RWPE1 (cell line): ENCODE data around the gene TNS4.
A peak's percentile ranks its signal among the peaks of the same experiment; 100 is the strongest.

Experiments used
- CTCF ChIA-PET: fragments of 350-600 bp; sonication (Branson Sonifier 250); formaldehyde crosslinking; extraction: SDS; loops from one replicate; lab custom pipeline; 2021; lab: Yijun Ruan, JAX
- POLR2A ChIA-PET: fragments of 400-600 bp; formaldehyde crosslinking; extraction: SDS; loops from one replicate; lab custom pipeline; 2020; ENCODE audit warnings: antibody characterized with exemption; ENCODE audit not compliant: low non-redundant PET; lab: Yijun Ruan, JAX
- DNase-seq: peaks from one replicate; pipeline ENCODE4 v3.0.0; 2012; ENCODE audit warnings: low spot score
- H3K27ac ChIP-seq: fragments of 450-650 bp; 2 replicates; pipeline ENCODE4 v1.5.1; 2017
- CTCF ChIP-seq: fragments of 450-650 bp; conservative IDR thresholded peaks from 2 replicates; pipeline ENCODE4 v1.5.1; 2017; ENCODE audit warnings: low read depth, mild to moderate bottlenecking

Gene TNS4

GRCh38 chr17:40440166-40440565, 61.3 kb downstream of the TNS4 start:
- no peak for DNase-seq
- H3K27ac ChIP-seq = no peak overlapping the region
- no peak for TF ChIP-seq CTCF
- CTCF ChIA-PET = interaction anchor here (0.7 kb wide), 1 partner anchor 56 kb away, joined by 3 read pairs; no protein-coding TSS in a partner anchor
- POLR2A ChIA-PET = no interaction called here

GRCh38 chr17:40437095-40437732, 64.2 kb downstream of the TNS4 start:
- ChIA-PET CTCF (interaction anchor here (0.5 to 0.7 kb wide), 3 partner anchors 12 to 123 kb away, joined by 3 to 6 read pairs (median 3); no protein-coding TSS in a partner anchor), POLR2A (no interaction called here)
- no peak for DNase-seq
- no peak overlapping the region for H3K27ac ChIP-seq
- no peak for TF ChIP-seq CTCF

GRCh38 chr17:40436636-40437035, 64.8 kb downstream of the TNS4 start:
- POLR2A ChIA-PET = no interaction called here
- TF ChIP-seq CTCF = no peak
- H3K27ac ChIP-seq = no peak overlapping the region
- no peak for DNase-seq
- CTCF ChIA-PET = interaction anchor here (0.5 kb wide), 1 partner anchor 13 kb away, joined by 6 read pairs; no protein-coding TSS in a partner anchor

GRCh38 chr17:40433551-40434415, 67.6 kb downstream of the TNS4 start:
- no peak for DNase-seq
- H3K27ac ChIP-seq = no peak overlapping the region
- TF ChIP-seq CTCF = peak; percentile 38
- ChIA-PET CTCF (interaction anchor here (0.8 to 1.6 kb wide), 4 partner anchors 10 to 120 kb away, joined by 3 to 4 read pairs (median 4); partner anchors contain the start of gene IGFBP4), POLR2A (no interaction called here)

GRCh38 chr17:40432864-40433528, 68.4 kb downstream of the TNS4 start:
- no peak for TF ChIP-seq CTCF
- no peak for DNase-seq
- no peak overlapping the region for H3K27ac ChIP-seq
- POLR2A ChIA-PET = no interaction called here
- CTCF ChIA-PET = interaction anchor here (0.8 to 1.6 kb wide), 6 partner anchors 10 to 121 kb away, joined by 3 to 9 read pairs (median 4); partner anchors contain the start of genes IGFBP4 and TOP2A

- no peak overlapping the region for H3K27ac ChIP-seq
- POLR2A ChIA-PET = no interaction called here
- no peak for DNase-seq
- CTCF ChIA-PET = interaction anchor here (0.6 to 1.5 kb wide), 3 partner anchors 10 to 215 kb away, joined by 3 to 5 read pairs (median 4); no protein-coding TSS in a partner anchor
- TF ChIP-seq CTCF = no peak
Measured at GRCh38 chr17:40431231-40431602, 70.2 kb downstream of the TNS4 start.
